ENCODE measurements around the gene XCL2. TPM values are rescaled to one million over a fixed set of nuclear protein-coding genes. Genes with fewer than 3 reads are reported as not detected.

The XCL2 gene
- total and polyA plus RNA-seq, 2 of the 8 experiments (the other 6 are each of a cell fraction or from before 2014, with no cell fraction given), result not detected

GRCh38 chr1:168585191-168585590, 41.4 kb upstream of the XCL2 start (continued):
- TF ChIP-seq ZNF274 (IDR thresholded peaks at IDR 0.05; ENCODE audit: borderline replicate concordance, extremely low read depth, low read length) (no peak), PHF8 (conservative IDR thresholded peaks at IDR 0.05; ENCODE audit: low read depth, low read length) (no peak), SIX5 (IDR thresholded peaks at IDR 0.05; ENCODE audit: low read depth, low read length) (no peak), CHD7 (IDR thresholded peaks at IDR 0.05; ENCODE audit: insufficient replicate concordance, low read length) (no peak)
